Kidney epithelial cell (primary cell): ENCODE results near the gene ACR. TPM values are rescaled to one million over a fixed set of nuclear protein-coding genes. Genes with fewer than 3 reads are reported as not detected.

Source experiments
- DNase-seq: peaks from one replicate; pipeline ENCODE4 v3.0.0-alpha.2; 2010; ENCODE audit warnings: low read depth
- H3K27me3 ChIP-seq: 2 replicates; pipeline ENCODE4 v1.6.0; 2011; ENCODE audit warnings: low read length; ENCODE audit not compliant: control insufficient read depth, insufficient read depth
- H3K36me3 ChIP-seq: 2 replicates; pipeline ENCODE4 v1.5.1; 2011; ENCODE audit warnings: low read length; ENCODE audit not compliant: control insufficient read depth, insufficient read depth
- H3K4me3 ChIP-seq: 2 replicates; pipeline ENCODE4 v1.5.1; 2011; ENCODE audit warnings: low read depth, mild to moderate bottlenecking, control low read depth, low read length
- total RNA-seq: library from RNA; depleted of rRNA; stranded (reverse); fragments of >200 nt; gene quantifications from 2 replicates; pipeline ENCODE4 v1.2.3, GENCODE V29; 2015
- TF ChIP-seq, protein P1 (sequence below): IDR thresholded peaks from 2 replicates; pipeline ENCODE4 v1.5.1; 2011; ENCODE audit warnings: mild to moderate bottlenecking, moderate library complexity, low read length, control low read depth, inconsistent platforms; ENCODE audit not compliant: insufficient read depth, poor library complexity, severe bottlenecking

The ACR gene
- total RNA-seq, 1 donor from 2014 or later: not detected

- Histone ChIP-seq H3K27me3 (peaks cover 28% of the 10 kb centered on the region), H3K36me3 (no peaks in the 10 kb centered on the region), H3K4me3 (no peak overlapping the region)
- TF ChIP-seq, protein P1, sequence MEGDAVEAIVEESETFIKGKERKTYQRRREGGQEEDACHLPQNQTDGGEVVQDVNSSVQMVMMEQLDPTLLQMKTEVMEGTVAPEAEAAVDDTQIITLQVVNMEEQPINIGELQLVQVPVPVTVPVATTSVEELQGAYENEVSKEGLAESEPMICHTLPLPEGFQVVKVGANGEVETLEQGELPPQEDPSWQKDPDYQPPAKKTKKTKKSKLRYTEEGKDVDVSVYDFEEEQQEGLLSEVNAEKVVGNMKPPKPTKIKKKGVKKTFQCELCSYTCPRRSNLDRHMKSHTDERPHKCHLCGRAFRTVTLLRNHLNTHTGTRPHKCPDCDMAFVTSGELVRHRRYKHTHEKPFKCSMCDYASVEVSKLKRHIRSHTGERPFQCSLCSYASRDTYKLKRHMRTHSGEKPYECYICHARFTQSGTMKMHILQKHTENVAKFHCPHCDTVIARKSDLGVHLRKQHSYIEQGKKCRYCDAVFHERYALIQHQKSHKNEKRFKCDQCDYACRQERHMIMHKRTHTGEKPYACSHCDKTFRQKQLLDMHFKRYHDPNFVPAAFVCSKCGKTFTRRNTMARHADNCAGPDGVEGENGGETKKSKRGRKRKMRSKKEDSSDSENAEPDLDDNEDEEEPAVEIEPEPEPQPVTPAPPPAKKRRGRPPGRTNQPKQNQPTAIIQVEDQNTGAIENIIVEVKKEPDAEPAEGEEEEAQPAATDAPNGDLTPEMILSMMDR: no peak
- no peak for DNase-seq
These were observed 11.2 kb upstream of the ACR start for GRCh38 chr22:50726643-50727340.

- H3K36me3 ChIP-seq: no peaks in the 10 kb centered on the region
- no peak for DNase-seq
- no peak overlapping the region for H3K4me3 ChIP-seq
- TF ChIP-seq, protein P1: no peak
- H3K27me3 ChIP-seq: peaks cover 33% of the 10 kb centered on the region
These were observed 10.1 kb upstream of the ACR start for GRCh38 chr22:50727678-50728522.

- DNase-seq: no peak
- peaks cover 37% of the 10 kb centered on the region for H3K27me3 ChIP-seq
- H3K4me3 ChIP-seq: no peak overlapping the region
- TF ChIP-seq, protein P1: no peak
- H3K36me3 ChIP-seq: no peaks in the 10 kb centered on the region
These were observed 9.5 kb upstream of the ACR start for GRCh38 chr22:50728523-50728931.

DNA sequence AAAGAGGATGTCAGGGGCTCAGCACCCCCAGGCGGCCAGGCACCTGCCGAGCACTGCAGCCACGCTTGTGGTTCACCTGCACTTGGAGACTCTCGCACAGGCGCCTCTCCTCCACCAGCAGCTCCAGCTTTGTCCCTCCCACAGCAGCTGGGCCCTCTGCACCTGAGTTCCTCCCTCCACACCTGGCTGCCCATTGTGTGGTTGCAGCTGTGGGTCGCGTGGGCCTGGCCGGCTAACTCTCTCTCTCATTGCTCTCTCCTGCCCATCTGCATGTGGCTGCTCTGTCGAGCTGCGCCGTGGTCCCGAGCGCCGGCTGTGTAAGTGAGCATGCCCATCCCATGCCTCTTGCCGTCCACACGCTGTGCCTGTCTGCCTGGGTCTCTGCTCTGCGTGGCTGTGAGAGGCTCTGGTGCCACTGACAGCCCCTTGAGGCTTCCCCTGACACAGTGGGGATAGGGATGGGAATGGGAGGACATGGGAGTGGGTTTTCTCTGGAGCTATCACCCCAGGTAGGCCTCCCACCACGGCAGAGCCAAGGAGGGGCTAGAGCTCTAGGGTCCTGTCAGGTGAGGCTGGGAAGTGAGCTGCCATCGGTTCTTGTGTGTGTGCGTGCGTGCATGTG lies 8.5 kb upstream of the ACR start:
- DNase-seq: no peak
- TF ChIP-seq, protein P1: no peak

GRCh38 chr22:50730013-50730891 lies 7.8 kb upstream of the ACR start:
- TF ChIP-seq, protein P1: no peak
- no peak for DNase-seq
- H3K36me3 ChIP-seq: no peaks in the 10 kb centered on the region
- H3K27me3 ChIP-seq: peaks cover 47% of the 10 kb centered on the region
- no peak overlapping the region for H3K4me3 ChIP-seq

More for the DNA sequence above, 8.5 kb upstream of the ACR start:
- Histone ChIP-seq H3K27me3 (peaks cover 47% of the 10 kb centered on the region), H3K4me3 (no peak overlapping the region), H3K36me3 (no peaks in the 10 kb centered on the region)
